SK-N-MC (cell line): Measurements from ENCODE around the gene PZP.

ENCODE experiments used
- EZH2 ChIP-seq: fragments of 200-600 bp; sonication (generic); IDR thresholded peaks from one replicate; pipeline ENCODE4 v1.6.1; 2017; ENCODE audit warnings: antibody characterized with exemption
- FOXP2 ChIP-seq: optimal IDR thresholded peaks from 2 replicates; pipeline ENCODE3; 2011; ENCODE audit warnings: mild to moderate bottlenecking, moderate library complexity; ENCODE audit not compliant: insufficient read depth; ENCODE audit errors: extremely low read length, control extremely low read depth
- POLR2AphosphoS5 ChIP-seq: IDR thresholded peaks from 2 replicates; pipeline ENCODE4 v1.6.1; 2012; ENCODE audit warnings: mild to moderate bottlenecking, low read depth, low read length, borderline replicate concordance

GRCh38 chr12:9244894-9245293 is 36.7 kb upstream of the PZP start:
- TF ChIP-seq FOXP2 = no peak
- TF ChIP-seq EZH2 = no peak
- TF ChIP-seq POLR2AphosphoS5 = no peak
